NCI-H2029 treated with DMSO at 0.1 percent for 48 hours (cell line): ENCODE data around the gene EYA4.

Experiments used
- DNase-seq: peaks from one replicate; lab custom pipeline; 2025; lab: John Stamatoyannopoulos, UW

EYA4 gene

DNA sequence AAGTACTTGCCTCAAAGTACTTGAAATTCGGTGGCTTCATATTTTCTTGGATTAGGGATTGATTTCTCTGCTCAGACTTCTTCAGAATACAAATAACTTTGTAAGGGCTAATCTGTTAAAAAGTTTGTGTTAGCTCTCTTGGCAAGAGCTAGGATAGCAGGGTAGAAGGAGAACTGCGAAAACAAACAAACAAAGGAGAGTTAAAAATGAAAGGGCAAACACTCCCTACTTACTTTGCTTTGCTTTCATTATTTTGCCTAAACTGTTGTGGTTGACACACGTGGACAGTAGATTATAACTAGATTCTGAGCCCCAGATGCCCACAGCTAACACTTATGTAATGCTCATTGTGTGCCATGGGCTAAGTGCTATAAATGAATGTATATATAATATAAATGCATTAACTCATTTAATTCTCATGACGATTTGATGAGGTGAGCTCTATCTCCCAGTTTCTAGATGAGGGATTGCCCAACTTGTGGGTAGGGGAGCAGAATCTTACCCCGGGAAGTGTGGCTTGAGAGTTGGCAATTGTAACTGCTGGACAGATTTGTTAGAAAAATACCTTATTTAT lies 48.7 kb downstream of the EYA4 start:
- DNase-seq = no peak

DNA sequence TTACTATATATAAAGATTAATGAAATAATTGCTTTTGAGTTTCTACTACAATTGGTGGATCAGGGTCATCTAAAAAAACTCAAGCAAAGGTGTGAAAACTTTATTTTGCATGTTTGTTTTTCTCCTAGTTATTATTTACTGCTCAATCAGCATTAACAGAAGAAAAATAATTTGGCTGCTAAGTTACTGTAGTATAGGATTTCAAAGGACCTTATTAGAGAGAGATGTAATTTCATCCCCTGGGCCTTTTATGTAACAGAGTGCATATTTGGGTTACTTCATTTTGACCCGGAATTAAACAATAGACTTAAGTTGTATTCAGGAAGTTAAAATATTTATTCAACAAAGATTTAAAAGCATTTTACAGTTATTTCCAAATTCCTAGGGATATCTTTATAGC lies 49.8 kb downstream of the EYA4 start:
- no peak for DNase-seq

DNA sequence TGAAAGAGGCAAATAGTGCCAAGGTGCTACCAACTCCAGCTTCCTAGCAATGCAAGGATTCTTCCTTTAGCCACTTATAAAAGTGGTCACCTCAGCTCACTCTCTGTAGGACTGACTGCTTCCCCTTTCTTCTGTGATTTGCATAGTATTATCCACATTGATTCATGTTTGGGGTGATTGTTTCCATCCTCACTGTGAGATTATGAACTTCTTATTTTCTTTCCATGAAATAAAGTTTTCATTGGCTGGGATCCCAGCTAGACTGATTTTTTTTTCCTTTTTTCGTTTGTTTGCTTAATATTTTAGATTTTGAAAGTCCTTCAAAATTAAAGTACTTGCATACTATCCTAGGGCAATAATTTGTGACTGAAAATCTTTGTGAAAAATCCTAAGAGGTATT lies 50.5 kb downstream of the EYA4 start:
- no peak for DNase-seq

DNA sequence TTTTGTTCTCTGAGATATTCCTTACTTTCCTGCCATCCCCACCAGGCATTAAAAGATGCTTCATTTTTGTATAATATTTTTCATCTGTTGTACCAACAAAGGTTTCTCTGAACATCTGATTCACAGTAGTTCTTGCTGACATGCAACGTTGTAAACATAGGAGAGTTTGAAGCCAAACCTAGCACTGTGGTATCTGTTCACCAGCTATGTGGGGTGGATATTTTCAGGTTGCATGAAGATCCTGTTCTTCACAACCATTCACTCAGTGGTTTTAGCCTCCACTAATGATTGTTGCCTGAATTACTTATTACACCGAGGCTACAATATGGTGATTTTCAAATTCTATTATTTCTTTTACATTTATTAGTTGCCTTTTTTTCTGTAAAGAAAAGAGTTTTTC lies 56.5 kb downstream of the EYA4 start:
- no peak for DNase-seq

DNA sequence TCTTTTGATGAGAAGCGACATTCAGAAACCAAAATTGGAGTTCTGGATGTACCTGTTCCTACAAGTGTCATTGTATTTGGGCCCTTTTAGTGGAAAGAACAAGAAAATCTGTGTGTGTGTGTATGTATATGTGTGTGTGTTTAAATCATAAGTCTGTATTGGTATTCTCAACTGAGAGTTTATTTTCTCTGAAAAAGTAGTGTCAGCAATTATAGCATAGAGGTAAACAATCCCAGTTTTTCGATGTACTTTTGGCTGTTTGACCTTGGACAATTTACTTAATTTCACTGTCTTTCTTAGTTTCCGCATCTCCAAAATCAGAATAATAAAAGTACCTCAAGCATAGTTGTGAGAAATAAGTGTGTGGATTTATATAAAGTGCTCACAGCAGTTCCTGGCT lies 57.2 kb downstream of the EYA4 start:
- no peak for DNase-seq

DNA sequence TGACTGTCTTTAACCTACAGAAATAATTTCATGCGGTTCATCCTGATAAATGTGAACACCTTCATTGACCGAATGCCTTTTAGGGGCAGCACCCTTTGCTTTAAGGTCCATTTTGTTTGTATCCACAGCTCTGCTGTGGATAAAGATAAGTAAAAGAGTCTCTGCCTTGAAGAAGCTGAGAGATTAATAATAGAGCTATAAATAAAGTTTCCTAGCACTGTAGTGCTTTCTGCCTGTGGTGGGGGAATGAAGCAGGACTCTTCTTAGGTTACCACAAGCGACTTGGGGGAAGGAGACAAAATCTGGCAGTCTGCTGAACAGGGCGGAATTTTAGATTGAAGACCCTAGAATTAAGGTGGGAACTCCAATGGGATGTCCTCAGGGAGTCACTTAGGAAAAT lies 57.6 kb downstream of the EYA4 start:
- no peak for DNase-seq

DNA sequence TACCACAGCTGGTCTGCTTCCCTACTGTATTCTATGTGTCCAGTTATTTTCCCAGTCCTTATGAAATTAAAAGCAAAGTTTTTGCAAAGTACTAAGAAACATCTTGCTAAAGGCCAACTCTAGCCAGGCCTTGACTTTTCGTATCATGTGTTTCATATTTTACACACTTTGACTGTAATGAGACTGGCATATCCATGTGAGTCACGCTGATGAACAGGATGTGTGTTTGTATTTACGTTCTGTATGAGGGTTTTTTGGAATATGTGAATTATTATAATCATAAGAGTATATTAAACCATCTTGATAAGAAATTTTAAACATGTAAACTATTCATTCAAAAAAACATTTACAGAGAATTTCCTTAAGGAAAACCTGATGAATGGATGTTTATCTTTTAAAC lies 59.7 kb downstream of the EYA4 start:
- no peak for DNase-seq

DNA sequence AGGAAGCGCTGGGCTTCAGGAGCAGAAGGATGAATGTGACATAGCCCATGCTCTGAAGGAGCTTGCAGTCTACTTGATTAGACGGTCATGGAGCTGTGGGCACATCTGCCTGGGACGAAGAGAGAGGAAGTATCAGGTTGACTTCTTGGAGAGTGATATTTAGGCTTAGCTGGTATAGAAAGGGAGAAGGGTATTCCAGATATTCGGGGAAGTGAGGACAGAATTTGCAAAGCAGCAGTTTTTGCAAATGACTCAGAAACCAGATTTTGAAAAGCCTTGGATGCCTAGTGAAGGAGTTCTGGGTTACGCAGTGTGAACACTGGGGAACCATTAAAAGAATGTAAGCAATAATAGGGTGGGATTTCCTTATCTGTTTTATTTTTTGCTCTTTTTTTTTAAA lies 60.7 kb downstream of the EYA4 start:
- no peak for DNase-seq

DNA sequence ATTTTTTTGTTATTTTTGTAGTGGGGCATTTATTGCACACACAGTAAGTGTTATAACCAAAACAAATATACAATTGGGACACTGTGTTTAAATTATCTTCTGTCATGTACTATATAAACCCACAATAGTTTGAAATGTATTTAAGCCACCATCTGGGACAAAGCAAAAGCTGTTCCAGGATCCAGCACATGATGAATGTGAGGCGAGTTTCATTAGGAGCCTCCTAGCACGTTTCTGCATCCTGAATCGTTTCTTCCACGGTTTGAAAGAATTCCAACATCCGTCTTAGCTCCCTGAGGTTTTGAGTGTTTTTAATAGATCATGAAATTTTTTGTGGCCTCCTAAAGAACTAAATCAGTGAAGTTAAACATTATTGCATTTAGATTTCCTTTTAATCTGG lies 65.8 kb downstream of the EYA4 start:
- no peak for DNase-seq

DNA sequence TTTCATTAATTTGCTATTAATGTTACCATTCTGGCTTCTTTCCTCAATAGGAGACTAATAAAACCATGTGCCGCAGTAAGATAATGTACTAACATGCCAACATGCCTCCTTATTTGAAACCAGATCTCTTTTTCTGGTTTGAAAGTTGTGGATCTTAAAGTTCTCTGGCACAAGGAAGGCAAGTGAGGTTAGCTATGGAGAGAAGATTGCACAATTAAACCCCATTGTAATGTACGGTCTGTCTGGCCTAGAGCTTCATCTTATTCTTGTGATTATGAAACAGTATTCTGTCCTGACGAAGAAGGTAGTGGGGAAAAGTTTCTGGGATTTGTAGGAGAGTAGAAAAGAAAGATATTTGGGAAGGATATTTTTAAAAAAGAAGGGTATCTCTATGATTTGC lies 68.4 kb downstream of the EYA4 start:
- no peak for DNase-seq

DNA sequence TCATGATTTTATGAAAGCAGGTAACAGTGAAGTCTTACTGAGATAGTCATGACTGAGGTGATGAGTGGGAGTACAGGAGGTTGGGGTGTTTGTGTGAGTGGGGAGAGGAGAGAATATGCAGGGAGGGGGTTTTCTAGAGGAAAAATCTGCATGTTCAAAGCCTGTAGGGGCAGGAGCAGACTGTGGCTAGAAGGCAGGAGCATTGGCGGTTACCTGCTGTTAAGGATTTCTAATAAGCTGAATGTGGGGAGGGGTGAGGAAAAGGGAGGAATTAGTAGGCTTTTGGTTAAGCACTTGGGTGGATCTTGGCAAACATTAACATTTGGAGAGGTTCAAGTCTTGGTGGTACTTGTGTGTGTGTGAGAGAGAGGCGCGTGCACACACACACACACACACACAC lies 70.8 kb downstream of the EYA4 start:
- DNase-seq = no peak

DNA sequence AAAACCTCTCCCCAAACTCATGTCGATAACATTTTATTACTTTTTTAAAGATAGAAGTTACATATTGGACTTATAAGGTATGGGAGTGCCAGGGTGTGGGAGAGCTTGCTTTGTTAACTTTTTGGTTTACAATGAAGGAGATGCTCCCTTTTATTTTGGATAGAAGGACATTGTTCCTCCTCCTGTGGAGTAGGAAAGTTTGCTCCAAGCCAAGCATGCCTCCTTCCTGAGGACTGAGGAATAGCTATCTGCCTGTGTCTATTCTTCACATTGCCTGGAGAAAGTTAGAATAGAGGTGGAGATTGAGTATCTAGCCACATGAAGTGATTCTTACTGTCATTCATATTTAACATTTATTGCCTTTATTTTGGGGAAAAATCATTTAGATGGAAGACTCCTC lies 71.9 kb downstream of the EYA4 start:
- DNase-seq = no peak

DNA sequence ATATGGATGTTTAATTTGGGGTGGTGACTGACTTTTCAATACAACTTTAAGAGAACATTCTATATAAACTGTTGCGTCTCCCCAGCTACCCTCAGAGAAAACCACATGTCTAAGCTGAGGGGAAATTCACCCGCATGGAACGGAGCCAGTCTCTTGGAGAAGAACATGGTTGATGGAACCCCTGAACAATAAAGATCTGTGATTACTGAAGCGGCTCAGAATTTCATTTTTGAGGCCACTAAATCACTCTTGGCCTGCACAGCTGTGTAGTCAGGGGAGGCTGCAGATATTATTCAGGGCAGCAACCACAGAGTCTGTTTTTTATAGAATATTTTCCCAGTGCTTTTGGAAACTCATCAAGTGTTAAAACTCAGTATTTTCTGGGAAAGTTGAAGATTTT lies 73.8 kb downstream of the EYA4 start:
- no peak for DNase-seq

DNA sequence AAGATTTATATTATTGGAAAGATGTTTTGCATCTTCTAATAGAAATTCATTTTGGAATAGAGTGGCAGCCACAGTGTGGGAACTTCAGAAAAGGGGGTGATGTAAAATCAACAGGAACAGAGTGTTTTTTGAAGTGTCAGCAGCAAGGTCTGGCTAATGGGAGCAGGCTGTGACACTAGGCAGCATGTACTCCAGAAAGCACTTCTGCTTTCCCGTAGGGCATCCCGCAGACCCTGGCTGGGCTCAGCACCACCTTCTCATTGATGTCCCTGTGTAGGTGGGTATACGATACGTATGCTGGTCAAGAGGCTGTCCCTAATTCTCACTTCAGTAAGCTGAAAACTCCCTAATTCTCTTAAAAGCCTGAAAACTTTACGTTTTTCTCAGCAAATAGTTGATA lies 74.7 kb downstream of the EYA4 start:
- no peak for DNase-seq

DNA sequence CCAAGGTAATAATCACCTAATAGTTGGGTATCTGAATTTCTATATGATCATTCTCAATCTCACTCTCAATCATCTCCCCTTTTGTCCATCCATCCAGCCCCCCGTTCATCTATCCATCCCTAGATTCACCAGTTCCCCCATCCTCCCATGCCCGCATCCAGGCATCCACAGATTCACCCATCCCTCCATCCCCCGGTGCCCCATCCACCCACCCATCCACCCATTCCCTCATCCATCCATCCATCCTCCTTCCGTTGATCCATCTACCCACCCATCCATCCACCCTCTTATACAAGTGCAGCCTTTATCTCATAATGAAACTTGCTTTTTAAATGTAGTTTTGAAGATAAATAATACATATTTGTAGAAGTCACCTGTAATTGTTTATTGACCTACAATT lies 76.5 kb downstream of the EYA4 start:
- DNase-seq = no peak

DNA sequence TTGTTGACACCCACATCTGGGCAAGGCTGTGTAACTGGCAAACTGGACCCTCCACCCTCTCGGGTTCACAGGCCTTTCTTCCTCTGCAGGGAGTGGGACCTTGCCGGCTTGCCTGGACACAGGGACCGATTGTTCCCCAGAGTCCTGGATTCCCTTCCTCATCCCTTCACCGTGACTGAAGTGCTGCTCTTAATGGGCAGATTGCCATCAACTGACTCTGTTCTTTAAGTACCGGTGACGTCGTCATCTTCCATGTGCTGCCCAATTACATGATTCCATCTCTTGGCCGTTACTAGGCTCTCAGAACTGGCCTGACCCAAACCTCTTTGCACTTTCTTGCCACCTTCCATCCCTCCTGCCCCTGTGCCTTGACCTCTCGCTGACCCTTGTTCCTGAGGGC lies 85.4 kb downstream of the EYA4 start:
- no peak for DNase-seq

DNA sequence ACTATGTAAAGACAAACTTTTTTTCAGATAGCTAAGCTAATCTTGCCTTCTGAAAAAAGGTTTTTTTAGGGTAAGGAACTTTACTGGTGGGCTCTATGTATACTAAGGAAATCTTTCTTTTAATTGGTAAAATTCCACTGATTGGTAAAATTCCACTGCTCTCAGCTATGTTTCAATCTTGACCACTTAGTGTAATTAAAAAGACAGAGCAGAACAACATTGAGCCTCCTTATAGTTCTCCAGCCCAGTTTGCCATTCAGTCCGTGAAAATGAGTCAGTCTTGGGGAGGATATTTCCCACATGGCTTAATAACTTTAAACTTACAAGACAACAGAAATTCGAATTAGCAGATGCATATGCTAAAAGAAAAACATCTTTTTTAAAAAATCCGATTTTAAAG lies 92.7 kb downstream of the EYA4 start:
- no peak for DNase-seq

DNA sequence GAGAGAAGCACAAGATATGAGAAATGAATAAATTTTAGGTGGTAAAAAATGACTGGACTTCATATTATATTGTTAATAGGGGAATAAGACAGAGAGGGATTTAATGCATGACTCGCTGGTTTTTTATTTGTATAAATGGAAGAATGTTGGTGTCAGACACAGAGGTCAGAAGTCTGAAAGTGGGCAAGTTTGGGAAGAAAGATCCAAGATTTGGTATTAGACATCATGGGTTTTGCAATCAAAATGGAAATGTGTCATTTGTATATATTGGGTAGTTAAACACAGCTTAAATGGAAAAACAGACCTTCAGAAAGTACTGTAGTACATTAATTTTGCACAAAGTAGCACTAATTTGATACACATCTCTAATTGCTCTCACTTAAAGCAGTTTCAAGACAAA lies 96.2 kb downstream of the EYA4 start:
- DNase-seq = no peak

DNA sequence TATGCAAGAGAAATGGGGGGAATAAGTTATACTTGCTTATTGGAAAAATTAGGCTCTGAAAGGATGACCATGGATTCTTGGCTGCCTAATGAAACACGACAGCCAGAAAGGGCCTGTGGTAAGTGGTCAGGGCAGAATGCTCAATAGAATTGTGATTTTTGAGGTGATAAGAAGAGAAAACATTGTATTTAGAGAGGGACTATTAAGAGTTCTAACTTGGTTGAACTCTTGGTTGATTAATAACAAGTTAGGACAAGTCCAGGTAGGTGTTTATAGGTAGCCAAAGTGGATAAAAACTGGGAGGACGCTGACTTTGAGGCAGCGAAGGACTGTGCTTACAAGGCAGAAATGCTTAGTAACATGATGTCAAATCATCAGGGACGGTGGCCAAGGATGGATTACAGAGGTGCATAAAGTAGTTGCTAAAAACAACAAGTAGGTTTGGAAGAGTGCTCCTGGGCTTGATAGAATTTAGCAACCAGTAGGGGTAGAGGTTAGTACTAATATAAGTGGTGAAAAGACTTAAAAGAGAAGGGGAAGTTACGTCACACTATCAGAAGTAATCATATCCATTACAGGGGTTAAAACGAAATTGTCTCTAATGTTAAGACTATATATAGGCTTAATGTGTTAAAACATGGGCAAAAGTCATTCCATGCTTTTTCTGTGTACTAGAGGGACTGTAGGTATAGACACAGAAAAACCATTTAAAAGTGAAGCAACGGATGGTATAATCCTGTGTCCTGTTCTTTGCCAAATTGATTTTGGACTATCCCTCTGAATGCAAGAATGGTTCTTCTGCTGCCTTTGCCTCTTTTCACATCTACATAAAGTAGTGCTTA lies 98.6 kb downstream of the EYA4 start:
- no peak for DNase-seq

DNA sequence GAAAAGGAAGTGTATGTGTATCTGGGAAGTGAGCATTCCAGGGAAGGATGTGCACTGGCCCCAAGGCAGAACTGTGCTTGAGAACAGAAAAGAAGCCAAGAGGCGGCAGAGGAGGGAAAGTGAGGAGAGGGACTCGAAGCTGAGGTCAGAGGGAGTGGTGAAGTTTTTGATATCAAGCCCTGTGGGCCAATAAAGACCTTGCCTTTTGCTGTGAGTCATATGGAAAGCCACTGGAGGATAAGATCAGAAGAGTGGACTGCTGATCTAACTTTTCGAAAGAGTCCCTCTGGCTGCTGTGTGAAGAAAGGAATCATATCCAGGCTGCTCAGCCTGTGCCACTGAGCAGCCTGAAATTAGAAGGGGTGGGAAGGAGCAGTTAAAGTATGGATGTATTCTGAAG lies 99.4 kb downstream of the EYA4 start:
- DNase-seq = no peak

DNA sequence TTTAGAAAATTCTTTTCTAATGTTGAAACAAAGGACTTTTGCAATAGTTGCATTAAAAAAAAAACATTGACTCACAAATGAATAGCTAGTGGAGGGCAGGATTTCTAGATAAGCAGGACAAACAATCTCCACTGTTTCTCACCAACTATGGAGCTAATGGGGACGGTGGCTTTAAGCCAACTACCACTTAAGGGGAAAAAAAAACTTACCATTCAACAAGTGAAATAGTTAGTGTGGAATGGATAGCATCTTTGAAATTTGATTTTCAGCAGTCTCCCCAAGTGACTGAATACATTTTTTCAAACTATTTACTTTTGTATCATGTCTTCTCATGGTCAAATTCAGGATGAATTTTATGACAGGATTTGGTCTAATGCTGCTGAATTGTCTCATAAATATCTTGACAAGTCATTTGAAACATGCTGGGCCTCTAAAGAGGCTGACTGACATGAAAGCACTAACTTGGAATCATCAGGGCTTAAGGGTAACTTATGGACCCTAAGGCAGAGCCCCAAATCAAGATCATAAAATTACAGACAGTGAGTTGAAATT lies 100.5 kb downstream of the EYA4 start:
- no peak for DNase-seq

DNA sequence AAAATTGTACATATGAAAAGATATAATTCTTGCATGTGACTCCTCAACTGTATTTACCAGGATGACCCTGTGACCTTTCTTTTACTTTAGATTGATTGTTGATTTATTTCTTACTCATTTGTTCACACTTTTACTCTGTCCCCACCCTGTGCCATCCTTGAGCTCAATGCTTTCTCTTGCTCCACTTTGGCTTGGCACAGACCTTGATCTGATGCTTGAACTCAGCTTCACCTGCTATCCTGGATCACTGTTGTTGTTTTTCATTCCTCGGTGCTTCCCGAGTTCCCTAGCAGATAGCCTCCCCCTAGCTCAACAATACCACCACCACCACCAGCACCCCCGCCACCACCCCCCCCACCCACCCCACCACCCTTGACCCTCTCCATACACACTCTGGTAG lies 102.1 kb downstream of the EYA4 start:
- no peak for DNase-seq

DNA sequence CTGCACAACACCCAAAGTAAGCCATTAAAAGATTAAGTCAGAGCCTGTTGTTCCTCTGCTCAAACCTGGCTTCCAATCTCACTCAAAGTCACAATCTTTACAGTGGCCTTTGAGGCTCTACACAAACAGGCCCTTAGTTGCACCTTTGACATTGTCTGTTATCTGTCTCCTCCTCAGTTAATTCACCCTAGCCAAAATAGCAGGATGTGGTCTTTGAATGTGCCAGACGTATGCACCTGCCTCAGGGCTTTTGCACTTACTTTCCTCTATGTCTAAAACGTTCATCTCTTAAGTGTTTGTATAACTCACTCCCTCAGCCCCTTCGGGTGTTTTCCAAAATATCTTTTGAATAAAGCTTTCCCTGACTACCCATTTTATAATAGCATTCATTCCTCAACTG lies 107.7 kb downstream of the EYA4 start:
- DNase-seq = no peak

DNA sequence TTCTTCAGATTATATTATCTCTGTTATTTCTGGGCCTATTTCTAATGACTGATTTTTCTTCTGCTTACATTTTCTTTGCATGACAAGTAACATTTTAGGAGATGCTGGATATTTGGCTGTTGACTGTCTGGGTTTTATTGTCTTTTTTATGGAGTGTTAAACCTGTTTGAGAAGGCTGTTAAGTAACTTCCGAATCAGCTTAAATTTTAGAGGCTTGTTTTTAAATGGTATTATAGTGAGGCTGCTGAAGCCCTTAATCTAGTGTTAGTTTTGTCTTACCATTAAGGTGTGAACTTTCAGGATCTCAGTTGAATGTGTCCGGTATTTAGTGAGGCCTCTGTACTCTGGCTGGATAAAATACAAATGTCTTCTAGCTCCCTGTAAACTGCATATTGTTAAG lies 109.8 kb downstream of the EYA4 start:
- no peak for DNase-seq
